Upper lobe of left lung (tissue), 6 donors: ENCODE data around the gene FERMT1. TPM values are rescaled to one million over a fixed set of nuclear protein-coding genes. Genes with fewer than 3 reads are reported as not detected.
A peak's percentile ranks its signal among the peaks of the same experiment; 100 is the strongest.

Source experiments
- ATAC-seq, 2 donors: fragments of 200-7000 bp; cut with Tn5 transposase; one replicate each; pipeline ENCODE4 v1.9.1; 2022; ENCODE audit warnings: mild to moderate bottlenecking in 2 of 2, moderate library complexity in 2 of 2; ENCODE audit not compliant: low FRiP score in 2 of 2
- DNase-seq, 2 donors: peaks; one replicate each; pipeline ENCODE4 v3.0.0-alpha.2; 2019 to 2020
- H3K27ac ChIP-seq, 4 donors: fragments of 200-600 bp; sonication (generic); one replicate each; pipeline ENCODE4 v1.5.1; 2016 to 2019
- H3K27me3 ChIP-seq, 4 donors: fragments of 200-600 bp; sonication (generic); one replicate each; pipeline ENCODE4 v1.5.1; 2017 to 2019
- H3K36me3 ChIP-seq, 4 donors: fragments of 200-600 bp; sonication (generic); one replicate each; pipeline ENCODE4 v1.5.1; 2016 to 2019
- H3K4me1 ChIP-seq, 4 donors: fragments of 200-600 bp; sonication (generic); one replicate each; pipeline ENCODE4 v1.5.1; 2018 to 2019
- H3K4me3 ChIP-seq, 4 donors: fragments of 200-600 bp; sonication (generic); one replicate each; pipeline ENCODE4 v1.5.1; 2017 to 2019; ENCODE audit warnings: mild to moderate bottlenecking in 2 of 4, moderate library complexity in 1 of 4
- H3K9me3 ChIP-seq, 4 donors: fragments of 200-600 bp; sonication (generic); one replicate each; pipeline ENCODE4 v1.5.1; 2018 to 2019
- CTCF ChIP-seq, 6 experiments: fragments of 450-650 bp in 4 of 6; fragments of 200-600 bp in 2 of 6; sonication (generic) in 2 of 6; IDR thresholded peaks; one replicate each; pipeline ENCODE4 v1.5.1; 2016 to 2019; ENCODE audit warnings: antibody characterized with exemption in 6 of 6
- EP300 ChIP-seq, 4 donors: sonication (generic); formaldehyde crosslinking; IDR thresholded peaks; one replicate each; pipeline ENCODE4 v1.5.1; 2017; ENCODE audit warnings: antibody characterized with exemption in 4 of 4, control low read depth in 2 of 4
- POLR2A ChIP-seq, 4 donors: fragments of 450-650 bp; IDR thresholded peaks; one replicate each; pipeline ENCODE4 v1.5.1; 2016 to 2017; ENCODE audit warnings: antibody characterized with exemption in 4 of 4, mild to moderate bottlenecking in 2 of 4
- POLR2AphosphoS5 ChIP-seq, 2 donors: sonication (generic); formaldehyde crosslinking; IDR thresholded peaks; one replicate each; pipeline ENCODE4 v1.5.1; 2017; ENCODE audit warnings: antibody characterized with exemption in 2 of 2
- WGBS, 2 donors: methylation state at CpG; one replicate each; pipeline ENCODE4 v1.1.5; 2017 to 2018; 5-methylcytosine and 5-hydroxymethylcytosine counted together
- total RNA-seq, 6 donors: library from RNA; depleted of rRNA in 4 of 6; stranded (reverse); fragments of >200 nt in 4 of 6; gene quantifications; one replicate each; pipeline versions ENCODE4 v1.1.0 to v1.2.1, GENCODE V29; 2016 to 2021
- donor health status: DM: no; HTN: no; CAD: no; lungs with moderate emphysema.
- donor health status: DM: no; HTN: yes; CAD: no; lungs with severe emphysema.

The FERMT1 gene
- total RNA-seq, 6 donors from 2014 or later: 0.44 to 1.5 (median 0.87) TPM

GRCh38 chr20:6164421-6165341 is 41.9 kb upstream of the FERMT1 start:
- Histone ChIP-seq H3K27ac (no peak overlapping the region), H3K4me1 (no peaks in the 10 kb centered on the region), H3K4me3 (no peak overlapping the region), H3K9me3 (no peaks in the 10 kb centered on the region), H3K27me3 (no peaks in the 10 kb centered on the region), H3K36me3 (no peaks in the 10 kb centered on the region)
- ATAC-seq (peak in 1 of 2 donors; percentile 74), DNase-seq (peak; percentile 22 to 54)
- 47 to 48% methylated on average over 10 of the region's 10 CpGs for WGBS, 2 donors
- TF ChIP-seq POLR2A (IDR thresholded peaks at IDR 0.05) (no peak), EP300 (IDR thresholded peaks at IDR 0.05) (no peak), POLR2AphosphoS5 (IDR thresholded peaks at IDR 0.05) (no peak), CTCF (IDR thresholded peaks at IDR 0.05) (no peak)

GRCh38 chr20:6160736-6161135 is 37.9 kb upstream of the FERMT1 start:
- Histone ChIP-seq H3K4me1 (no peaks in the 10 kb centered on the region), H3K27me3 (no peaks in the 10 kb centered on the region), H3K36me3 (no peaks in the 10 kb centered on the region), H3K27ac (no peak overlapping the region), H3K4me3 (no peak overlapping the region), H3K9me3 (peaks cover 3 to 17% (median 9%) of the 10 kb centered on the region in 4 donors)
- DNase-seq: no peak
- no peak for ATAC-seq
- WGBS, 2 donors: 78 to 85% methylated on average over 3 of the region's 3 CpGs
- no peak for TF ChIP-seq EP300 (IDR thresholded peaks at IDR 0.05)
- TF ChIP-seq CTCF (IDR thresholded peaks at IDR 0.05): no peak
- no peak for TF ChIP-seq POLR2A (IDR thresholded peaks at IDR 0.05)
- no peak for TF ChIP-seq POLR2AphosphoS5 (IDR thresholded peaks at IDR 0.05)

- TF ChIP-seq EP300 (IDR thresholded peaks at IDR 0.05): no peak
- no peak for TF ChIP-seq POLR2AphosphoS5 (IDR thresholded peaks at IDR 0.05)
- TF ChIP-seq CTCF (IDR thresholded peaks at IDR 0.05): no peak
- no peak for TF ChIP-seq POLR2A (IDR thresholded peaks at IDR 0.05)
- WGBS, 2 donors: 85 to 86% methylated on average over 1 to 2 of the region's 2 CpGs
- no peak for DNase-seq
- peaks cover 3 to 17% (median 9%) of the 10 kb centered on the region in 4 donors for H3K9me3 ChIP-seq
- no peak overlapping the region for H3K27ac ChIP-seq
- H3K4me1 ChIP-seq: no peaks in the 10 kb centered on the region
- H3K4me3 ChIP-seq: no peak overlapping the region
- H3K36me3 ChIP-seq: no peaks in the 10 kb centered on the region
- no peak for ATAC-seq
- no peaks in the 10 kb centered on the region for H3K27me3 ChIP-seq
Observed at GRCh38 chr20:6157345-6157744, 34.5 kb upstream of the FERMT1 start.

- H3K9me3 ChIP-seq: peaks cover 3 to 13% (median 8%) of the 10 kb centered on the region in 4 donors
- H3K4me1 ChIP-seq: no peaks in the 10 kb centered on the region
- WGBS, 2 donors: 58 to 61% methylated on average over 2 of the region's 2 CpGs
- DNase-seq: no peak
- H3K4me3 ChIP-seq: no peak overlapping the region
- H3K27ac ChIP-seq: no peak overlapping the region
- TF ChIP-seq CTCF (IDR thresholded peaks at IDR 0.05): no peak
- no peak for TF ChIP-seq POLR2AphosphoS5 (IDR thresholded peaks at IDR 0.05)
- no peak for TF ChIP-seq POLR2A (IDR thresholded peaks at IDR 0.05)
- no peak for TF ChIP-seq EP300 (IDR thresholded peaks at IDR 0.05)
- H3K27me3 ChIP-seq: no peaks in the 10 kb centered on the region
- no peak for ATAC-seq
- H3K36me3 ChIP-seq: no peaks in the 10 kb centered on the region
Observed at GRCh38 chr20:6152777-6153176, 29.9 kb upstream of the FERMT1 start.
